NCI-H524 (cell line): Measurements from ENCODE around the gene CDHR5.

Experiments used
- DNase-seq, 2 experiments: peaks; one replicate each; lab custom pipeline; 2025; lab: John Stamatoyannopoulos, UW

CDHR5 gene

DNA sequence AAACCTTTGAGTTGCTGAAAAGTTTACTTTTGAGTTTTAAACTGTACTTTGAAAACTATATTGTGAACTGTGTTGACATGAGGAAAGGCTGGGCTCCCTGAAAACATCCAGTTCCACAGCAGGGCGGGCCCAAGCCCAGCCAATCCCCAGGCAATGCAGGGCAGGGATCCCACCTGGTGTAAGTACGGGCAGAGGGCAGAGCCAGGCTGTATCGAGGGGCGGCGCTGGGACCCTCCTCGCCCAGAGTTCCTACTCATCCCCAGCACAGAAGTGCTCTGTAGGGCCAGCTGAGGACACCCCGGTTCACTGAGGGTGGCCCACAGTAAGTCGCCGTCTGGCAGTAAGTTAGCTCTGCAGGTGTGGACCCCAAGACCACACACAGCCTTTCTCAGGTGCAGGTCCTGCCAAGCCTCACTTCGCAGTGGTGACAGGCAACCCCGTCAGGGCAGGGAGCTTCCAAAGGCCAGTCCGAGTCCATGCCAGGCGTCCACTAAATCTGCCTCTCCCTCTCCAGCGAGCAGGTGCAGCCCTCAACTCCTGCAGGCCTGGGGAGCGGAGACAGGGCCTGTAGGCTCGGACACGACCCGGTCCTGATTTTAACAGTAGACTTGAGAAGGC lies 57.6 kb downstream of the CDHR5 start:
- no peak for DNase-seq
